Activated T-cell treated with anti-CD3 and anti-CD28 coated beads, Interleukin-2, amount 50 U/mL, for 72 hours (primary cell): ENCODE data around the gene MGLL. TPM values are rescaled to one million over a fixed set of nuclear protein-coding genes. Genes with fewer than 3 reads are reported as not detected.

Experiments used
- ATAC-seq, 2 donors: fragments of 150-1000 bp; cut with Tn5 transposase; replicated peaks in 1 of 2; 2 replicates each; pipeline ENCODE4 v1.10.0; 2021; ENCODE audit warnings: moderate library complexity in 2 of 2, mild to moderate bottlenecking in 1 of 2
- DNase-seq, 2 donors: peaks; one replicate each; pipeline ENCODE4 v3.0.0; 2021 to 2022; ENCODE audit warnings: mixed read lengths in 1 of 2
- H3K27ac Mint-ChIP-seq: one replicate; pipeline ENCODE4 v1.8.0; 2022; ENCODE audit warnings: mild to moderate bottlenecking, moderate library complexity, mixed read lengths
- H3K27me3 Mint-ChIP-seq: one replicate; pipeline ENCODE4 v1.8.0; 2022; ENCODE audit warnings: low read depth, mixed read lengths
- H3K36me3 Mint-ChIP-seq, 2 donors: one replicate each; pipeline ENCODE4 v1.8.0; 2022; ENCODE audit warnings: mixed read lengths in 2 of 2, mild to moderate bottlenecking in 1 of 2; ENCODE audit not compliant: insufficient read depth in 2 of 2
- H3K4me1 Mint-ChIP-seq: one replicate; pipeline ENCODE4 v1.8.0; 2022; ENCODE audit warnings: low read depth, mixed read lengths
- H3K4me3 Mint-ChIP-seq, 2 donors: one replicate each; pipeline ENCODE4 v1.8.0; 2022; ENCODE audit warnings: mild to moderate bottlenecking in 2 of 2, mixed read lengths in 2 of 2, moderate library complexity in 2 of 2
- H3K9me3 Mint-ChIP-seq, 2 donors: one replicate each; pipeline ENCODE4 v1.8.0; 2022; ENCODE audit warnings: mixed read lengths in 2 of 2
- total RNA-seq, 2 donors: library from RNA; stranded (reverse); gene quantifications; one replicate each; pipeline ENCODE4 v1.2.3, GENCODE V29; 2022

The MGLL gene
- total RNA-seq, 2 donors from 2014 or later: 1.7 to 2.3 TPM

DNA sequence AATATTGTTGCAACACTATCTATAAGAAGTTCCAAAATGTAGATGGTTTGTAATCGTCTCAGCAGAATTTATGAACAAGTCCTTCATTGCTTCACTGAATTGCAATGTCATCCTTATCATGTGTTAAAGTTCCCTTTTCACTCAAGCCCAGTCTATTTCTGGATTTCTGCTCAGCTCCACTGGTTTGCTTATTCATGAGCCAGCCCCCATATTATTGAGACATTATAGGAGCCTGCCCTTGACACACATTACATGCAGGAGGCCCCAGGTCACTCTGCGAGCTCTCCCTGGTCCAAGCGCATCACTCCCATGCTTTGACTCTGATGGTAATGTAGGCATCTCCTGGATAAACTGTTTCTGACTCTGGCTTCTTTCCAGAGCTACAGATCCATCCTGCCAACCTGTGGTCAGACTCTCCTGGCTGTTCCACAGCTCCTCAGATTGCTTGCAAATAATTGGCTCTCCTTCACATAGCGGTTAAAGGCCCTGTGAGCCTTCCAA, 92.7 kb downstream of the MGLL start:
- Mint-ChIP-seq H3K36me3 (no peaks in the 10 kb centered on the region), H3K27ac (no peak overlapping the region)

GRCh38 chr3:127728417-127729015, 93.8 kb downstream of the MGLL start:
- Mint-ChIP-seq H3K4me1 (no peaks in the 10 kb centered on the region), H3K4me3 (no peak overlapping the region), H3K27ac (no peak overlapping the region), H3K36me3 (no peaks in the 10 kb centered on the region), H3K27me3 (no peaks in the 10 kb centered on the region), H3K9me3 (no peaks in the 10 kb centered on the region)
- DNase-seq (no peak), ATAC-seq (no peak)

More for the DNA sequence above, 92.7 kb downstream of the MGLL start:
- DNase-seq (no peak), ATAC-seq (no peak)
- Mint-ChIP-seq H3K4me1 (peaks cover under 1% of the 10 kb centered on the region), H3K9me3 (no peaks in the 10 kb centered on the region), H3K27me3 (peaks cover 4% of the 10 kb centered on the region), H3K4me3 (no peak overlapping the region)

GRCh38 chr3:127726894-127727293, 95.4 kb downstream of the MGLL start:
- Mint-ChIP-seq H3K4me1 (no peaks in the 10 kb centered on the region), H3K9me3 (no peaks in the 10 kb centered on the region), H3K27ac (no peak overlapping the region), H3K4me3 (no peak overlapping the region), H3K36me3 (no peaks in the 10 kb centered on the region), H3K27me3 (no peaks in the 10 kb centered on the region)
- ATAC-seq (no peak), DNase-seq (no peak)

- Mint-ChIP-seq H3K36me3 (no peaks in the 10 kb centered on the region), H3K4me3 (no peak overlapping the region), H3K9me3 (no peaks in the 10 kb centered on the region), H3K27me3 (no peaks in the 10 kb centered on the region), H3K27ac (no peak overlapping the region), H3K4me1 (no peaks in the 10 kb centered on the region)
- no peak for DNase-seq
- no peak for ATAC-seq
These were observed 99.2 kb downstream of the MGLL start for GRCh38 chr3:127723011-127723567.

GRCh38 chr3:127722091-127722784, 100.1 kb downstream of the MGLL start:
- Mint-ChIP-seq H3K36me3 (no peaks in the 10 kb centered on the region), H3K4me1 (no peaks in the 10 kb centered on the region), H3K27me3 (no peaks in the 10 kb centered on the region), H3K9me3 (no peaks in the 10 kb centered on the region), H3K27ac (no peak overlapping the region), H3K4me3 (no peak overlapping the region)
- ATAC-seq (no peak), DNase-seq (no peak)

GRCh38 chr3:127720985-127721935, 101.1 kb downstream of the MGLL start:
- Mint-ChIP-seq H3K4me1 (no peaks in the 10 kb centered on the region), H3K27me3 (no peaks in the 10 kb centered on the region), H3K27ac (no peak overlapping the region), H3K9me3 (no peaks in the 10 kb centered on the region), H3K4me3 (no peak overlapping the region), H3K36me3 (no peaks in the 10 kb centered on the region)
- ATAC-seq (no peak), DNase-seq (no peak)

GRCh38 chr3:127720161-127720823, 102.0 kb downstream of the MGLL start:
- no peak for ATAC-seq
- no peak for DNase-seq
- H3K27me3 Mint-ChIP-seq: peaks cover 4% of the 10 kb centered on the region
- no peaks in the 10 kb centered on the region for H3K9me3 Mint-ChIP-seq
- H3K4me3 Mint-ChIP-seq: no peak overlapping the region
- H3K4me1 Mint-ChIP-seq: no peaks in the 10 kb centered on the region
- H3K27ac Mint-ChIP-seq: no peak overlapping the region
- no peaks in the 10 kb centered on the region for H3K36me3 Mint-ChIP-seq

DNA sequence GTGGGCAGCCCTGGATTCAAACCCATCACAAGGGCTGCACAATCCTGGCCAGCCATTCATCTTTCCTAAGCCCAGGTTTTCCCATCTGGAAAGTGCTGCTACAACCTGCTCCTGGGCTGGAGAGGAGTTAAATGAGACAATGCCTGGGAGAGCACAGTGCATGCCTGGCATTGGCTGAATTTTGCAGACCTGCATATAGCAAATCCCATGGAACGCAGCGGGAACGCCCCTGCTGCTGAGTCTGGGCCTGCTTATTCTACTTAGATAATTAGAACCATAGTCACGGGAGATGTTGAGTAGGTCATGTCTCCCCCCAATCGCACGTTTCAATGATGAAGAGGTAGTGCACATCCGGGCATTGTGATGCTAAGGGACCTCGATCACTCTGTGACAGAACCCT, 102.9 kb downstream of the MGLL start:
- Mint-ChIP-seq H3K27ac (no peak overlapping the region), H3K36me3 (no peaks in the 10 kb centered on the region), H3K9me3 (no peaks in the 10 kb centered on the region), H3K4me1 (no peaks in the 10 kb centered on the region), H3K27me3 (peaks cover 8% of the 10 kb centered on the region), H3K4me3 (no peak overlapping the region)
- no peak for ATAC-seq
- no peak for DNase-seq

- no peak for DNase-seq
- no peak overlapping the region for H3K27ac Mint-ChIP-seq
These were observed 103.4 kb downstream of the MGLL start for GRCh38 chr3:127718916-127719290.

GRCh38 chr3:127718245-127718915, 103.9 kb downstream of the MGLL start:
- ATAC-seq: no peak
- Mint-ChIP-seq H3K4me1 (no peaks in the 10 kb centered on the region), H3K27ac (no peak overlapping the region), H3K4me3 (no peak overlapping the region), H3K9me3 (no peaks in the 10 kb centered on the region), H3K36me3 (no peaks in the 10 kb centered on the region), H3K27me3 (peaks cover 8% of the 10 kb centered on the region)
- DNase-seq: no peak

More at GRCh38 chr3:127718916-127719290, 103.4 kb downstream of the MGLL start:
- no peaks in the 10 kb centered on the region for H3K9me3 Mint-ChIP-seq
- no peaks in the 10 kb centered on the region for H3K4me1 Mint-ChIP-seq
- ATAC-seq: no peak
- no peaks in the 10 kb centered on the region for H3K36me3 Mint-ChIP-seq
- no peak overlapping the region for H3K4me3 Mint-ChIP-seq
- peaks cover 8% of the 10 kb centered on the region for H3K27me3 Mint-ChIP-seq

- Mint-ChIP-seq H3K4me1 (no peaks in the 10 kb centered on the region), H3K27ac (no peak overlapping the region), H3K27me3 (peaks cover 8% of the 10 kb centered on the region), H3K4me3 (no peak overlapping the region), H3K9me3 (no peaks in the 10 kb centered on the region), H3K36me3 (no peaks in the 10 kb centered on the region)
- no peak for DNase-seq
- ATAC-seq: no peak
These were observed 104.7 kb downstream of the MGLL start for GRCh38 chr3:127717357-127718244.
